HepG2 (cell line): ENCODE data around the gene NIPAL3. TPM values are rescaled to one million over a fixed set of nuclear protein-coding genes. Genes with fewer than 3 reads are reported as not detected.

Experiments
- GATAD1 ChIP-seq: IDR thresholded peaks from 2 replicates; pipeline ENCODE4 v1.6.1; 2016; ENCODE audit warnings: missing genetic modification reagents, missing compliant biosample characterization
- HDAC1 ChIP-seq: sonication (generic); formaldehyde crosslinking; IDR thresholded peaks from 2 replicates; pipeline ENCODE4 v1.5.1; 2020; ENCODE audit warnings: mild to moderate bottlenecking, missing genetic modification reagents
- KDM2A ChIP-seq: sonication (generic); formaldehyde crosslinking; IDR thresholded peaks from 2 replicates; pipeline ENCODE4 v1.4.0; 2020; ENCODE audit warnings: low read depth, missing genetic modification reagents, borderline replicate concordance
- MAFK ChIP-seq, 2 experiments: IDR thresholded peaks in 1 of 2; conservative IDR thresholded peaks in 1 of 2; 2 replicates each; pipeline ENCODE4 v1.6.1; 2011; ENCODE audit warnings: improper control_type of control experiment in 2 of 2, low read length in 2 of 2
- MEF2D ChIP-seq: sonication (generic); formaldehyde crosslinking; IDR thresholded peaks from 2 replicates; pipeline ENCODE4 v1.5.1; 2020; ENCODE audit warnings: mild to moderate bottlenecking, missing genetic modification reagents
- NFKB2 ChIP-seq: sonication (generic); formaldehyde crosslinking; IDR thresholded peaks from 2 replicates; pipeline ENCODE4 v1.4.0; 2020; ENCODE audit warnings: missing genetic modification reagents, borderline replicate concordance
- NR2F1 ChIP-seq, 2 experiments: fragments of 450-650 bp in 1 of 2; formaldehyde crosslinking in 1 of 2; IDR thresholded peaks; 2 replicates each; pipeline versions ENCODE4 v1.5.0 to v1.6.1; 2016 to 2020; ENCODE audit warnings: mild to moderate bottlenecking in 1 of 2, missing compliant biosample characterization in 1 of 2, missing genetic modification reagents in 1 of 2, moderate library complexity in 1 of 2
- POLR2G ChIP-seq: fragments of 200-400 bp; formaldehyde crosslinking; IDR thresholded peaks from 2 replicates; pipeline ENCODE4 v1.6.1; 2018; ENCODE audit warnings: mild to moderate bottlenecking, low read depth, low read length, moderate library complexity
- RBM39 ChIP-seq: fragments of 200-400 bp; formaldehyde crosslinking; IDR thresholded peaks from one replicate; pipeline ENCODE4 v1.6.1; 2018; ENCODE audit warnings: antibody characterized with exemption, mild to moderate bottlenecking, low read depth, low read length; ENCODE audit not compliant: poor library complexity, severe bottlenecking
- RFX1 ChIP-seq: fragments of 450-650 bp; IDR thresholded peaks from 2 replicates; pipeline ENCODE4 v1.6.1; 2017
- SAP130 ChIP-seq: IDR thresholded peaks from 2 replicates; pipeline ENCODE4 v1.6.1; 2016; ENCODE audit warnings: low read depth
- SP1 ChIP-seq, 2 experiments: fragments of 450-650 bp in 1 of 2; sonication (generic) in 1 of 2; formaldehyde crosslinking in 1 of 2; IDR thresholded peaks; 2 replicates each; pipeline versions ENCODE4 v1.4.0 to v1.6.1; 2016 to 2020; ENCODE audit warnings: missing genetic modification reagents in 1 of 2
- TAF1 ChIP-seq: sonication (generic); formaldehyde crosslinking; IDR thresholded peaks from 2 replicates; pipeline ENCODE4 v1.4.0; 2020; ENCODE audit warnings: missing genetic modification reagents
- ZFAT ChIP-seq: sonication (generic); formaldehyde crosslinking; conservative IDR thresholded peaks from 2 replicates; pipeline ENCODE4 v1.8.1; 2023; ENCODE audit warnings: missing genetic modification reagents, inconsistent platforms
- ZFY ChIP-seq: sonication (generic); formaldehyde crosslinking; IDR thresholded peaks from 2 replicates; pipeline ENCODE4 v1.4.0; 2020; ENCODE audit warnings: missing genetic modification reagents
- ZNF260 ChIP-seq: sonication (generic); formaldehyde crosslinking; IDR thresholded peaks from 2 replicates; pipeline ENCODE4 v1.4.0; 2020; ENCODE audit warnings: missing genetic modification reagents, low read depth, mild to moderate bottlenecking, borderline replicate concordance
- ZNF501 ChIP-seq: sonication (generic); formaldehyde crosslinking; IDR thresholded peaks from 2 replicates; pipeline ENCODE4 v1.5.1; 2020; ENCODE audit warnings: mild to moderate bottlenecking, moderate library complexity, missing genetic modification reagents
- ZNF557 ChIP-seq: sonication (generic); formaldehyde crosslinking; IDR thresholded peaks from 2 replicates; pipeline ENCODE4 v1.4.0; 2020; ENCODE audit warnings: missing genetic modification reagents
- ZNF598 ChIP-seq: sonication (generic); formaldehyde crosslinking; IDR thresholded peaks from 2 replicates; pipeline ENCODE4 v1.5.1; 2020; ENCODE audit warnings: mild to moderate bottlenecking, missing genetic modification reagents, borderline replicate concordance
- ZNF788 ChIP-seq: sonication (generic); formaldehyde crosslinking; IDR thresholded peaks from 2 replicates; pipeline ENCODE4 v1.5.0; 2020; ENCODE audit warnings: mild to moderate bottlenecking, missing genetic modification reagents, borderline replicate concordance
- ZNF792 ChIP-seq: IDR thresholded peaks from 2 replicates; pipeline ENCODE4 v1.6.1; 2016
- ZSCAN20 ChIP-seq: sonication (generic); formaldehyde crosslinking; IDR thresholded peaks from 2 replicates; pipeline ENCODE4 v1.4.0; 2020; ENCODE audit warnings: missing genetic modification reagents, mild to moderate bottlenecking, borderline replicate concordance
- ZSCAN31 ChIP-seq: sonication (generic); formaldehyde crosslinking; IDR thresholded peaks from 2 replicates; pipeline ENCODE4 v1.5.0; 2020; ENCODE audit warnings: low read depth, mild to moderate bottlenecking, missing genetic modification reagents
- polyA plus RNA-seq, 8 experiments: library from polyadenylated mRNA; depleted of rRNA in 3 of 8; stranded (reverse) in 7 of 8; unstranded in 1 of 8; fragments of >200 nt; fragmentation: Illumina TruSeq in 4 of 8; extraction: Trizol in 4 of 8; gene quantifications; 2 replicates each; pipeline versions ENCODE4 v1.2.1 to v1.2.3, GENCODE V29; 2011 to 2016; ENCODE audit warnings: low read depth in 4 of 8, missing spikeins in 1 of 8, mixed read lengths in 1 of 8; ENCODE audit not compliant: insufficient read depth in 1 of 8
- total RNA-seq, 5 experiments: library from RNA; depleted of rRNA; stranded (reverse); fragments of >200 nt; fragmentation: Illumina TruSeq; extraction: Trizol; gene quantifications; 2 replicates each; pipeline ENCODE4 v1.2.3, GENCODE V29; 2016; ENCODE audit warnings: low read depth in 1 of 5
- TF ChIP-seq, protein P1 (sequence below): sonication (generic); formaldehyde crosslinking; IDR thresholded peaks from 2 replicates; pipeline ENCODE4 v1.8.0; 2022; ENCODE audit warnings: mild to moderate bottlenecking, missing genetic modification reagents; ENCODE audit not compliant: insufficient replicate concordance
- TF ChIP-seq, protein P2 (sequence below): sonication (generic); formaldehyde crosslinking; IDR thresholded peaks from 2 replicates; pipeline ENCODE4 v1.4.0; 2020; ENCODE audit warnings: missing genetic modification reagents

The NIPAL3 gene
- total and polyA plus RNA-seq, 2 of the 13 experiments (the other 11 are each of a cell fraction or from before 2014, with no cell fraction given): 5.6 to 8.6 TPM

DNA sequence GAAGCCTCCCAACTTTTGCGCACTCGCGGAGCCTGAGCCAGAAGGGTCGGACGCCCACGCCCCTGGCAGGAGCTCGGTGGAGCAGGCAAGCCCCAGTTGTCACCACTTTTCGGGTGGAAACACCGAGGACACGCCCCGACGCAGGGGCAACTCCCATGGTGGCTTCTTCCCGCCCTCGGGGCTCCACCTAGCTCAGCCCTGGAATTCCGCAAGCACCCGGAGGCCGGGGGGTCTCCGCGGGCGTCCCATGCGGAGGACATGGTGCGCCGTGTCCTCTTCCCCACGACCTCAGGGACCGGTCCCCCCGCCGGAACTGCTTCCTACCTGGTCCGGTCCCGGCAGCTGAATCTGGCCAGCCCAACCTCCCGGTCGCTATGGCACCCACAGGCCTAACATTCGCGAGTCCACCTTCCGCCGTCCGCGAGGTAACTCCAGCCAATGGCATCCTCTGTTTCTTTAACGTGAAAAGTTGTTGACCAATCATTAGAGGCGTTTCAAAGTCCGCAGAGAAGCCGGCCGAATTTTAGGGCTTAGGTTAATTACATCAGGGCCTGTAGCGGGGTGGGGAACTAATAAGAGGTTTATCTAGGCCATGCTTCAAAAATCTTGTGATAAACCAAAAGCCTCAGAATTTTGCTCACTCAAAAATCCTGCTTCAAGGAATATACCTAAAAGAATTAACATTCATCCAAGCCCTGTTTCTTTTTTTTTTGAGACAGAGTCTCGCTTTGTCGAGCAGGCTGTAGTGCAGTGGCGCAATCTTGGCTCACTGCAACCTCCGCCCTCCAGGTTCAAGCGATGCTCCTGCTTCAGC is 2.0 kb upstream of the NIPAL3 start, which contains the start of gene STPG1 (continued):
- TF ChIP-seq, protein P1, sequence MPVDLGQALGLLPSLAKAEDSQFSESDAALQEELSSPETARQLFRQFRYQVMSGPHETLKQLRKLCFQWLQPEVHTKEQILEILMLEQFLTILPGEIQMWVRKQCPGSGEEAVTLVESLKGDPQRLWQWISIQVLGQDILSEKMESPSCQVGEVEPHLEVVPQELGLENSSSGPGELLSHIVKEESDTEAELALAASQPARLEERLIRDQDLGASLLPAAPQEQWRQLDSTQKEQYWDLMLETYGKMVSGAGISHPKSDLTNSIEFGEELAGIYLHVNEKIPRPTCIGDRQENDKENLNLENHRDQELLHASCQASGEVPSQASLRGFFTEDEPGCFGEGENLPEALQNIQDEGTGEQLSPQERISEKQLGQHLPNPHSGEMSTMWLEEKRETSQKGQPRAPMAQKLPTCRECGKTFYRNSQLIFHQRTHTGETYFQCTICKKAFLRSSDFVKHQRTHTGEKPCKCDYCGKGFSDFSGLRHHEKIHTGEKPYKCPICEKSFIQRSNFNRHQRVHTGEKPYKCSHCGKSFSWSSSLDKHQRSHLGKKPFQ (CRISPR knock-in tag): no peak
- TF ChIP-seq MEF2D (0 out of 2 replicates have a peak, but pooled peaks have one; percentile 30), POLR2G (peak; percentile 71), SAP130 (CRISPR knock-in tag) (peak; percentile 83), ZSCAN31 (CRISPR knock-in tag) (peak; percentile 81; the same call in 1 of the 2 replicates), HDAC1 (CRISPR knock-in tag) (peak; percentile 84), ZSCAN20 (CRISPR knock-in tag) (no peak), ZNF260 (CRISPR knock-in tag) (no peak), ZNF788 (CRISPR knock-in tag) (peak; percentile 61; the same call in 1 of the 2 replicates), ZFAT (no peak), TAF1 (peak; percentile 44; the same call in 1 of the 2 replicates), KDM2A (peak; percentile 43; the same call in 1 of the 2 replicates), RBM39 (peak; percentile 38), ZNF557 (CRISPR knock-in tag) (peak; percentile 70; the same call in 1 of the 2 replicates), ZNF598 (CRISPR knock-in tag) (no peak), ZNF792 (CRISPR knock-in tag) (no peak), SP1 (IDR thresholded peaks at IDR 0.05) (no peak), SP1 (CRISPR knock-in tag; IDR thresholded peaks at IDR 0.05) (peak; percentile 23; the same call in 1 of the 2 replicates), NFKB2 (CRISPR knock-in tag) (peak; percentile 77; the same call in 1 of the 2 replicates), NR2F1 (CRISPR knock-in tag; IDR thresholded peaks at IDR 0.05) (no peak), MAFK (conservative IDR thresholded peaks at IDR 0.05 in 1 of 2, IDR thresholded peaks at IDR 0.05 in 1 of 2; ENCODE audit: low read length in 2 of 2) (no peak), ZFY (CRISPR knock-in tag) (peak; percentile 70), ZNF501 (CRISPR knock-in tag) (peak; percentile 89), GATAD1 (CRISPR knock-in tag) (peak; percentile 58), RFX1 (peak; percentile 88)
- TF ChIP-seq, protein P2, sequence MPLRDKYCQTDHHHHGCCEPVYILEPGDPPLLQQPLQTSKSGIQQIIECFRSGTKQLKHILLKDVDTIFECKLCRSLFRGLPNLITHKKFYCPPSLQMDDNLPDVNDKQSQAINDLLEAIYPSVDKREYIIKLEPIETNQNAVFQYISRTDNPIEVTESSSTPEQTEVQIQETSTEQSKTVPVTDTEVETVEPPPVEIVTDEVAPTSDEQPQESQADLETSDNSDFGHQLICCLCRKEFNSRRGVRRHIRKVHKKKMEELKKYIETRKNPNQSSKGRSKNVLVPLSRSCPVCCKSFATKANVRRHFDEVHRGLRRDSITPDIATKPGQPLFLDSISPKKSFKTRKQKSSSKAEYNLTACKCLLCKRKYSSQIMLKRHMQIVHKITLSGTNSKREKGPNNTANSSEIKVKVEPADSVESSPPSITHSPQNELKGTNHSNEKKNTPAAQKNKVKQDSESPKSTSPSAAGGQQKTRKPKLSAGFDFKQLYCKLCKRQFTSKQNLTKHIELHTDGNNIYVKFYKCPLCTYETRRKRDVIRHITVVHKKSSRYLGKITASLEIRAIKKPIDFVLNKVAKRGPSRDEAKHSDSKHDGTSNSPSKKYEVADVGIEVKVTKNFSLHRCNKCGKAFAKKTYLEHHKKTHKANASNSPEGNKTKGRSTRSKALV (CRISPR knock-in tag): peak; percentile 53; the same call in 1 of the 2 replicates
